PC-9 (cell line): ENCODE data around the gene GNAL.

Experiments
- EZH2 ChIP-seq: fragments of 200-600 bp; sonication (generic); IDR thresholded peaks from 2 replicates; pipeline ENCODE4 v1.8.0; 2017; ENCODE audit warnings: antibody characterized with exemption, low read depth
- TF ChIP-seq, protein P1 (sequence below): fragments of 200-600 bp; sonication (generic); conservative IDR thresholded peaks from 2 replicates; pipeline ENCODE4 v1.6.1; 2017; ENCODE audit warnings: mixed run types, antibody characterized with exemption, mild to moderate bottlenecking, moderate library complexity

DNA sequence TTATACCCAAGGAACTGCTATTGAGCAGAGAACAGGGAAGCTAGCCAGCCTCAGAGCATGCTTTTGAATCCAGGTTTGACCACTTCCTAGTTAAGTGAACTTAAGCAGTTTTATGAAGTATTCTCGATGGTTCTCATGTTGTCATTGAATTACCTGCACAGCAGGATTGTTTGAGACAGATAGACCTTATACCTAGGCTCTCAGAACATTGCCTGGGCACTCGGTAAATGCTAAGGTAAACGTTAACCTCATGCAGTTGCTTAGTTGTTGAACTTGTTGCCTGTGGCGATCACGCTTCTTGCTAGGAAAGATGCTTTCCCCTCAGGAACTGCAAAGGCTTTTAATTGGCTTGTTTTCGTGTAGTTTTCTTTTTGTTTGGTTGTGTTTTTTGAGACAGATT lies 128.2 kb downstream of the GNAL start:
- TF ChIP-seq, protein P1, sequence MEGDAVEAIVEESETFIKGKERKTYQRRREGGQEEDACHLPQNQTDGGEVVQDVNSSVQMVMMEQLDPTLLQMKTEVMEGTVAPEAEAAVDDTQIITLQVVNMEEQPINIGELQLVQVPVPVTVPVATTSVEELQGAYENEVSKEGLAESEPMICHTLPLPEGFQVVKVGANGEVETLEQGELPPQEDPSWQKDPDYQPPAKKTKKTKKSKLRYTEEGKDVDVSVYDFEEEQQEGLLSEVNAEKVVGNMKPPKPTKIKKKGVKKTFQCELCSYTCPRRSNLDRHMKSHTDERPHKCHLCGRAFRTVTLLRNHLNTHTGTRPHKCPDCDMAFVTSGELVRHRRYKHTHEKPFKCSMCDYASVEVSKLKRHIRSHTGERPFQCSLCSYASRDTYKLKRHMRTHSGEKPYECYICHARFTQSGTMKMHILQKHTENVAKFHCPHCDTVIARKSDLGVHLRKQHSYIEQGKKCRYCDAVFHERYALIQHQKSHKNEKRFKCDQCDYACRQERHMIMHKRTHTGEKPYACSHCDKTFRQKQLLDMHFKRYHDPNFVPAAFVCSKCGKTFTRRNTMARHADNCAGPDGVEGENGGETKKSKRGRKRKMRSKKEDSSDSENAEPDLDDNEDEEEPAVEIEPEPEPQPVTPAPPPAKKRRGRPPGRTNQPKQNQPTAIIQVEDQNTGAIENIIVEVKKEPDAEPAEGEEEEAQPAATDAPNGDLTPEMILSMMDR: no peak
- TF ChIP-seq EZH2: no peak
